GM12873 (cell line): Measurements from ENCODE around the gene SCRN1.

ENCODE experiments used
- CTCF ChIP-seq: IDR thresholded peaks from 2 replicates; pipeline ENCODE4 v1.5.1; 2012; ENCODE audit warnings: low read depth, mild to moderate bottlenecking, moderate library complexity, low read length, control low read depth; ENCODE audit not compliant: insufficient read depth; ENCODE audit errors: missing control alignments

The SCRN1 gene

GRCh38 chr7:30028749-30029635, 39.4 kb upstream of the SCRN1 start:
- peak; percentile 4 for TF ChIP-seq CTCF

- TF ChIP-seq CTCF, result no peak
Measured at GRCh38 chr7:30028216-30028748, 38.7 kb upstream of the SCRN1 start, which contains the start of gene PLEKHA8. Gene PLEKHA8 (plus strand): TSS chr7:30028412. CDS start chr7:30028763, 351 bp downstream.

- TF ChIP-seq CTCF, result no peak
Measured at GRCh38 chr7:30027740-30028215, 38.2 kb upstream of the SCRN1 start.

DNA sequence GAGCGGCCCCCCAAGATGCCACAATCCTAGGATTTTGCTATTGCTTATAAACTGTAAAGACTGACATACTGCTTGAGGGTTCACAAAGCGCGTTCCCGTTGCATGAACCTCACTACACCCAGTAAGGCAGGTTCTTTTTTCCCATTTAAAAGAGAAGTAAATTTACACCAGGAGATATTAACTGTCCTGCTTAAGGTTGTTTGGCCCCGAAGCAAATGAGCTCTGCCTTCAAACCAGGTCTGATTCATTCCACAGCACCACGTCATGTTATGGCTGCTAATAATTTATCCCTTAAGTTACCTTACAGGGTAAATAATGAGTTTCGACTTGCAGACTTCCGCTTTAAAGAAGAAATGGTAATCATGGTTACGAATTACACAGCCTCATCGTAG, 37.5 kb upstream of the SCRN1 start:
- no peak for TF ChIP-seq CTCF

- TF ChIP-seq CTCF, result no peak
Measured at GRCh38 chr7:30026229-30027064, 36.8 kb upstream of the SCRN1 start, which contains the start of gene FKBP14. Gene FKBP14 (minus strand): TSS chr7:30026702. CDS start chr7:30026508, 194 bp downstream.

DNA sequence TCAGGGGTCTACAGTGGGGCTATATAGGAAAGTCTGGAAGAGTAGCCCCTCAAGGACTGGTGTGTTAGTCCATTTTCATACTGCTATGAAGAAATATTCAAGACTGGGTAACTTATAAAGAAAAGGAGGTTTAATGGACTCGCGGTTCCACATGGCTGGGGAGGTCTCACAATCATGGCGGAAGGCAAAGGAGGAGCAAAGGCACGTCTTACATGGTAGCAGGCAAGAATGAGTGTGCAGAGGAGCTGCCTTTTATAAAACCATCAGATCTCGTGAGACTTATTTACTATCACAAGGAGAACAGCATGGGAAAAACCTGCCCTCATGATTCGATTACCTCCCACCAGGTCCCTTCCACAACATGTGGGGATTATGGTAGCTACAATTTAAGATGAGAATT, 33.9 kb upstream of the SCRN1 start:
- no peak for TF ChIP-seq CTCF
